ENCODE measurements around the gene MRPS7. TPM values are rescaled to one million over a fixed set of nuclear protein-coding genes. Genes with fewer than 3 reads are reported as not detected.

Gene MRPS7
- total RNA-seq, 1 experiment from 2014 or later: 93.7 TPM

GRCh38 chr17:75265614-75266315, 4.1 kb downstream of the MRPS7 start:
- H2AK5ac ChIP-seq (ENCODE audit: insufficient read length, low read length): no peak overlapping the region
- no peak overlapping the region for H3K27ac Mint-ChIP-seq
- no peak overlapping the region for H3K56ac ChIP-seq (ENCODE audit: insufficient read length, low read depth, low read length)
- no peak overlapping the region for H3K18ac ChIP-seq (ENCODE audit: insufficient read length, low read depth, low read length)
- H3K4ac ChIP-seq (ENCODE audit: low read depth, low read length): no peak overlapping the region
- peaks cover 23 to 30% of the 10 kb centered on the region in 2 experiments for H3K4me1 Mint-ChIP-seq
- no peak overlapping the region for H2BK12ac ChIP-seq (ENCODE audit: insufficient read length, low read depth, low read length)
- H2AFZ ChIP-seq (ENCODE audit: low read length): no peak overlapping the region
- H4K20me1 ChIP-seq (ENCODE audit: control insufficient read depth, insufficient read depth, insufficient read length): no peaks in the 10 kb centered on the region
- no peak overlapping the region for H4K5ac ChIP-seq (ENCODE audit: insufficient read length, low read depth, low read length)
- no peak overlapping the region for H2BK20ac ChIP-seq (ENCODE audit: low read depth, low read length, poor library complexity, severe bottlenecking)
- no peak overlapping the region for H2BK5ac ChIP-seq (ENCODE audit: insufficient read length, low read length)
- no peak overlapping the region for H3K14ac ChIP-seq (ENCODE audit: insufficient read depth, low read length)
- no peaks in the 10 kb centered on the region for H3K9me3 ChIP-seq (ENCODE audit: control insufficient read depth, low read depth, low read length)
- H4K91ac ChIP-seq (ENCODE audit: insufficient read length, low read depth, low read length): no peak overlapping the region
- H3K79me2 ChIP-seq (ENCODE audit: insufficient read depth, low read length): peaks cover 4% of the 10 kb centered on the region; the same call in 1 of the 2 replicates
- H3K27ac ChIP-seq (ENCODE audit: insufficient read length, low read depth, low read length): no peak overlapping the region
- no peaks in the 10 kb centered on the region; the same call in 1 of the 2 replicates for H3K27me3 Mint-ChIP-seq (ENCODE audit: low read depth)
- H3K9ac ChIP-seq (ENCODE audit: extremely low read depth, insufficient read length, low read length): no peak overlapping the region
- no peaks in the 10 kb centered on the region for H3K4me1 ChIP-seq (ENCODE audit: insufficient read depth, low read length)
- H3K27me3 ChIP-seq (ENCODE audit: insufficient read depth, low read length): no peaks in the 10 kb centered on the region
- no peak for TF ChIP-seq CTCF (conservative IDR thresholded peaks at IDR 0.05)
- no peak for DNase-seq
- H3K4me2 ChIP-seq (ENCODE audit: insufficient read depth, insufficient read length, low read length): no peak overlapping the region
- H3T11ph ChIP-seq (ENCODE audit: low read length): no peak overlapping the region
- peaks cover 8 to 50% (median 50%) of the 10 kb centered on the region in 3 experiments; a peak in 6 of 7 replicates for H3K36me3 Mint-ChIP-seq (ENCODE audit: insufficient read depth in 1 of 3, low read depth in 3 of 3)
- H2BK15ac ChIP-seq (ENCODE audit: low read depth, low read length): no peak overlapping the region
- H3K9me3 Mint-ChIP-seq: no peaks in the 10 kb centered on the region
- H2BK120ac ChIP-seq (ENCODE audit: low read depth, low read length, poor library complexity, severe bottlenecking): no peak overlapping the region
- peaks cover 14% of the 10 kb centered on the region for H3K23me2 ChIP-seq (ENCODE audit: insufficient read length, low read depth, low read length, poor library complexity, severe bottlenecking)
- no peaks in the 10 kb centered on the region for H3K79me1 ChIP-seq (ENCODE audit: insufficient read depth, low read depth, low read length, poor library complexity, severe bottlenecking)
- WGBS (ENCODE audit: extremely low coverage, insufficient read length, low lambda C conversion rate): no CpG with 5 or more reads among the region's 17 CpGs
- no peak overlapping the region for H3K23ac ChIP-seq (ENCODE audit: insufficient read length, low read depth, low read length)
- no peak overlapping the region for H4K8ac ChIP-seq (replicated peaks; ENCODE audit: insufficient read length, low read depth, low read length)
- H3K4me3 Mint-ChIP-seq: no peak overlapping the region
